PC-3 (cell line): ENCODE data around the gene PARP3. TPM values are rescaled to one million over a fixed set of nuclear protein-coding genes. Genes with fewer than 3 reads are reported as not detected.

Experiments used
- ATAC-seq: fragments of 200-7000 bp; cut with Tn5 transposase; 2 replicates; pipeline ENCODE4 v1.9.1; 2020; ENCODE audit warnings: mild to moderate bottlenecking, moderate library complexity
- BruUV-seq: library from RNA; stranded (reverse); fragments of 400-500 nt; replicated peaks from 2 replicates; lab custom pipeline; 2021; lab: Mats Ljungman, UMichigan
- CTCF ChIA-PET: fragments of 300-600 bp; sonication (Branson Sonifier 250); formaldehyde crosslinking; loops from one replicate; lab custom pipeline; 2022; ENCODE audit warnings: antibody characterized with exemption; lab: Charles Lee
- POLR2A ChIA-PET: fragments of 300-600 bp; sonication (Branson Sonifier 250); formaldehyde crosslinking; loops from one replicate; lab custom pipeline; 2022; ENCODE audit warnings: antibody characterized with exemption; ENCODE audit not compliant: unreplicated experiment; lab: Charles Lee
- DNase-seq: peaks from one replicate; pipeline ENCODE4 v3.0.0-alpha.2; 2015
- H2AFZ ChIP-seq: fragments of 300-600 bp; sonication (generic); 2 replicates; pipeline ENCODE4 v1.6.0; 2016; ENCODE audit warnings: antibody characterized with exemption, low read length
- H3F3A ChIP-seq: fragments of 300-600 bp; sonication (generic); one replicate; pipeline ENCODE4 v1.6.0; 2017; ENCODE audit warnings: antibody characterized with exemption, low read length, control low read depth, mild to moderate bottlenecking; ENCODE audit not compliant: unreplicated experiment
- H3K27ac ChIP-seq: fragments of 300-600 bp; sonication (generic); 2 replicates; pipeline ENCODE4 v1.5.1; 2016; ENCODE audit warnings: mild to moderate bottlenecking, low read length
- H3K27me3 ChIP-seq: fragments of 300-600 bp; sonication (generic); 2 replicates; pipeline ENCODE4 v1.6.1; 2016; ENCODE audit warnings: low read length, mixed read lengths
- H3K36me3 ChIP-seq: fragments of 300-600 bp; sonication (generic); 2 replicates; pipeline ENCODE4 v1.6.1; 2016; ENCODE audit warnings: low read depth, mixed run types, low read length, mixed read lengths
- H3K4me1 ChIP-seq: fragments of 300-600 bp; sonication (generic); 2 replicates; pipeline ENCODE4 v1.5.1; 2016; ENCODE audit warnings: low read length; ENCODE audit not compliant: insufficient read depth
- H3K4me2 ChIP-seq: fragments of 300-600 bp; sonication (generic); 2 replicates; pipeline ENCODE4 v1.6.0; 2016; ENCODE audit warnings: low read length
- H3K4me3 ChIP-seq: fragments of 300-600 bp; sonication (generic); 2 replicates; pipeline ENCODE4 v1.5.1; 2016; ENCODE audit warnings: mild to moderate bottlenecking, low read length, mixed read lengths
- H3K79me2 ChIP-seq: fragments of 300-600 bp; sonication (generic); 2 replicates; pipeline ENCODE4 v1.6.1; 2017; ENCODE audit warnings: low read length, mixed read lengths
- H3K9ac ChIP-seq: fragments of 300-600 bp; sonication (generic); 2 replicates; pipeline ENCODE4 v1.6.0; 2016; ENCODE audit warnings: mild to moderate bottlenecking, low read length
- H3K9me2 ChIP-seq: fragments of 300-600 bp; sonication (generic); replicated peaks from 2 replicates; pipeline ENCODE4 v1.6.1; 2016; ENCODE audit warnings: mixed run types, low read length, mixed read lengths
- H3K9me3 ChIP-seq: fragments of 300-600 bp; sonication (generic); 2 replicates; pipeline ENCODE4 v1.6.1; 2016; ENCODE audit warnings: low read length, mixed read lengths
- H4K20me1 ChIP-seq: fragments of 300-600 bp; sonication (generic); 2 replicates; pipeline ENCODE4 v1.6.1; 2016; ENCODE audit warnings: low read length, mixed read lengths
- EZH2 ChIP-seq: fragments of 300-600 bp; sonication (generic); IDR thresholded peaks from one replicate; pipeline ENCODE4 v1.6.1; 2017; ENCODE audit warnings: antibody characterized with exemption, mild to moderate bottlenecking, low read length; ENCODE audit not compliant: unreplicated experiment
- EZH2phosphoT487 ChIP-seq: fragments of 300-600 bp; sonication (generic); IDR thresholded peaks from 2 replicates; pipeline ENCODE4 v1.6.1; 2018; ENCODE audit warnings: mild to moderate bottlenecking, antibody characterized with exemption, low read length, borderline replicate concordance
- intact Hi-C: fragments of 100-400 bp; cut with micrococcal nuclease; formaldehyde crosslinking; loops from 2 replicates; pipeline ENCODE4 v1.9.0; 2023
- total RNA-seq: library from RNA; depleted of rRNA; stranded (reverse); fragments of >200 nt; gene quantifications from 2 replicates; pipeline ENCODE4 v1.2.3, GENCODE V29; 2014
- TF ChIP-seq, protein P1 (sequence below): fragments of 300-600 bp; sonication (generic); conservative IDR thresholded peaks from 2 replicates; pipeline ENCODE4 v1.5.1; 2017; ENCODE audit warnings: antibody characterized with exemption, low read depth, mild to moderate bottlenecking, low read length

Gene PARP3
- total RNA-seq, 1 experiment from 2014 or later: 19.3 TPM

DNA sequence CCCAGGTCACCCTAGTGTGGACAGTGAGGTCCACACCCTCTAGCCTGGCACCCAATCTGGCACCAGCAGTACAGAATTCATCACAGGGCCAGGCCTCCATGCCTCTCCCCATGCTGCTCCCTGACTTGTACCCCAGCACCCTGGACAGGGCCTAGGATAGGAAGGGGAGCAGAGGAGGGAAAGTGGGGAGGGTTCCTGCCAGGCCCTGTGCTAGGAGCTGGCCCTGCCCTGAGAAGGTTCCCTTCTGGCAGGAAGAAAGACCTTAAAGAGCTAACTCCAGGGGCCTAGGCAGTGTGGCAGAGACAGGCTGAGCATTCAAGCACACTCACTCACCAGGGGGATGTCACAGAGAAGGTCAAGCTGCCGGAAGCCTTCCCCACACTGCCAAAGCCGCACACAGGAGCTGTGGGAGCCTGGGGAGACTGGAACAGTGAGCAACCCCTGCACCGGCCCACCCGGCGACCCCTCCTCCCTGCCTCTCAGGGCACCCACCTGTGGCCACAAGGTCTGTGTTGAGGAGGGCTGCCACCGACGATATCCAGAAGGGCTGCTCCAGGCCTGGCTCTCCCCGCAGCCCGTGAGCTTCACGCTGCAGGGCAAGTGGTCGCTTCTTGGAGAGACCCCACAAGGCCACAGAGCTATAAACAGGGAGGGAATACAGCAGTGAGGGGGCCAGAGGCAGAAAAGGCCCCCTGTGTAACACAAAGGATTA, 7.9 kb upstream of the PARP3 start:
- no peak overlapping the region for H3K27ac ChIP-seq
- no TSS peak for BruUV-seq
- ChIA-PET CTCF (no interaction called here), POLR2A (no interaction called here)
- no peaks in the 10 kb centered on the region for H3K9me3 ChIP-seq
- ATAC-seq (no peak), DNase-seq (no peak)
- H3K27me3 ChIP-seq: no peaks in the 10 kb centered on the region
- H3F3A ChIP-seq: no peaks in the 10 kb centered on the region
- peaks cover 58% of the 10 kb centered on the region for H3K36me3 ChIP-seq
- H2AFZ ChIP-seq: no peak overlapping the region
- H3K4me3 ChIP-seq: no peak overlapping the region
- H3K4me1 ChIP-seq: peaks cover 5% of the 10 kb centered on the region
- H3K9me2 ChIP-seq: no peaks in the 10 kb centered on the region
- no peak overlapping the region for H3K4me2 ChIP-seq
- intact Hi-C loops: no loop called here
- H3K9ac ChIP-seq: no peak overlapping the region
- H3K79me2 ChIP-seq: peaks cover 16% of the 10 kb centered on the region
- peaks cover 10% of the 10 kb centered on the region for H4K20me1 ChIP-seq
- no peak for TF ChIP-seq EZH2phosphoT487
- TF ChIP-seq, protein P1, sequence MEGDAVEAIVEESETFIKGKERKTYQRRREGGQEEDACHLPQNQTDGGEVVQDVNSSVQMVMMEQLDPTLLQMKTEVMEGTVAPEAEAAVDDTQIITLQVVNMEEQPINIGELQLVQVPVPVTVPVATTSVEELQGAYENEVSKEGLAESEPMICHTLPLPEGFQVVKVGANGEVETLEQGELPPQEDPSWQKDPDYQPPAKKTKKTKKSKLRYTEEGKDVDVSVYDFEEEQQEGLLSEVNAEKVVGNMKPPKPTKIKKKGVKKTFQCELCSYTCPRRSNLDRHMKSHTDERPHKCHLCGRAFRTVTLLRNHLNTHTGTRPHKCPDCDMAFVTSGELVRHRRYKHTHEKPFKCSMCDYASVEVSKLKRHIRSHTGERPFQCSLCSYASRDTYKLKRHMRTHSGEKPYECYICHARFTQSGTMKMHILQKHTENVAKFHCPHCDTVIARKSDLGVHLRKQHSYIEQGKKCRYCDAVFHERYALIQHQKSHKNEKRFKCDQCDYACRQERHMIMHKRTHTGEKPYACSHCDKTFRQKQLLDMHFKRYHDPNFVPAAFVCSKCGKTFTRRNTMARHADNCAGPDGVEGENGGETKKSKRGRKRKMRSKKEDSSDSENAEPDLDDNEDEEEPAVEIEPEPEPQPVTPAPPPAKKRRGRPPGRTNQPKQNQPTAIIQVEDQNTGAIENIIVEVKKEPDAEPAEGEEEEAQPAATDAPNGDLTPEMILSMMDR: no peak

DNA sequence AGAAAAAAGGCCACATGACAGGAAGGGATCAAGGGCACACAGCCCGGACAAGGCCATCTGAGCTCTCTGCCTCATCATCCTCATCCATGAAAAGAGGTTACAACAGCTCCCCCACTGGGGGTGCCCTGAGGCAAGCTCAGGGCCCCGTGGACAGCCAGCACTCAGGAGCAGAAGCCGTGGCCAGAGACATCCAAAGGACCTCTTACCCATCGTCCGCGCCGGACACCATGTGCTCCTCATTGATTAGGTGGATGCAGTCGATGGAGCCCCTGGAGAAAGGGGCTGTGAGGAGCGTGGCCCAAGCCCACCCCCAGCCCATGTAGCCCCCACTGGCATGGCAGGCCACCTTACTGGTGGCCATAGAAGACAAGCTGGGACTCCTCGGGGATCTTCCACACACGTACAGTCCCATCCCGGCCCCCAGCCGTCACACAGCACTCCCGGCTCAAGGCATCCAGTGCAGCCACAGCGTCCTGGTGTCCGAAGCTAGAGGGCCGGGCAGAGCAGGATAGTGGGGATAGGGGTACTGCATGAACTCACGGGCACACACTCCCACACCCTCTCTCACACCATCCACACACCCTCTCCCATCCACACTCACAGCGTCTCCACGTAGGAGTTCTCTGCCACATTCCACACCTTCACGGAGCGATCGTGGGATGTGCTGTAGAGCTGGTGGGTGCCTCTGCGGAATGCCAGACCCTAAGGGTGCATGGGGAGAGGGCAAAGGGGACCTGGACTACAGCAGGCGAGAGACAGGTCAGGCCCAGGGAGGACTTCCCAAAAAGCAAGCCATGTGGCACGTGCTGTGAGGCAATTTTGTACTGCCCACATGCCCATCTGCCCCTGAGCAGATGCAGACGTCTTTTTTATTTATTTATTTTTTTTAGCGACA, 6.9 kb upstream of the PARP3 start:
- Histone ChIP-seq H3K4me1 (peaks cover 14% of the 10 kb centered on the region), H3K4me2 (no peak overlapping the region), H4K20me1 (peaks cover 20% of the 10 kb centered on the region), H3K4me3 (no peak overlapping the region), H2AFZ (no peak overlapping the region), H3K27ac (no peak overlapping the region), H3K9ac (no peak overlapping the region), H3K79me2 (peaks cover 25% of the 10 kb centered on the region), H3K27me3 (no peaks in the 10 kb centered on the region), H3K36me3 (peaks cover 63% of the 10 kb centered on the region), H3K9me3 (no peaks in the 10 kb centered on the region), H3K9me2 (no peaks in the 10 kb centered on the region), H3F3A (no peaks in the 10 kb centered on the region)
- ATAC-seq: no peak
- intact Hi-C loops: no loop called here
- CTCF ChIA-PET: interaction anchor here (0.6 to 0.7 kb wide), 2 partner anchors 460 to 664 kb away, joined by 3 to 6 read pairs; no protein-coding TSS in a partner anchor
- POLR2A ChIA-PET: no interaction called here
- TF ChIP-seq EZH2 (no peak), EZH2phosphoT487 (no peak)
- TF ChIP-seq, protein P1: no peak
- no TSS peak for BruUV-seq
- DNase-seq: no peak
